Testis (tissue), 3 donors: ENCODE results near the gene COL4A1. TPM values are rescaled to one million over a fixed set of nuclear protein-coding genes. Genes with fewer than 3 reads are reported as not detected.
A peak's percentile ranks its signal among the peaks of the same experiment; 100 is the strongest.

Experiments
- DNase-seq: peaks from one replicate; pipeline ENCODE4 v3.0.0-alpha.2; 2019
- H3K27ac ChIP-seq, 2 donors: fragments of 200-600 bp; sonication (generic); one replicate each; pipeline ENCODE4 v1.5.1; 2019
- H3K27me3 ChIP-seq: fragments of 200-600 bp; sonication (generic); one replicate; pipeline ENCODE4 v1.5.1; 2019
- H3K36me3 ChIP-seq: fragments of 200-600 bp; sonication (generic); one replicate; pipeline ENCODE4 v1.5.1; 2017; ENCODE audit warnings: low read depth; ENCODE audit errors: missing control alignments
- H3K4me1 ChIP-seq: fragments of 200-600 bp; sonication (generic); one replicate; pipeline ENCODE4 v1.5.1; 2019
- H3K4me3 ChIP-seq, 2 donors: fragments of 200-600 bp; sonication (generic); one replicate each; pipeline ENCODE4 v1.5.1; 2017 to 2019
- H3K9me3 ChIP-seq: fragments of 200-600 bp; sonication (generic); one replicate; pipeline ENCODE4 v1.5.1; 2017
- CTCF ChIP-seq, 3 experiments: fragments of 450-650 bp in 2 of 3; fragments of 200-600 bp in 1 of 3; sonication (generic) in 1 of 3; IDR thresholded peaks; one replicate each; pipeline ENCODE4 v1.5.1; 2016 to 2019; ENCODE audit warnings: antibody characterized with exemption in 3 of 3, mild to moderate bottlenecking in 2 of 3, moderate library complexity in 1 of 3
- POLR2A ChIP-seq: fragments of 450-650 bp; IDR thresholded peaks from one replicate; pipeline ENCODE4 v1.6.1; 2017; ENCODE audit warnings: antibody characterized with exemption, mild to moderate bottlenecking, moderate library complexity
- WGBS, 2 donors: methylation state at CpG; one replicate each; pipeline ENCODE4 v1.1.5; 2018; 5-methylcytosine and 5-hydroxymethylcytosine counted together
- intact Hi-C: fragments of 100-400 bp; cut with DNase I; formaldehyde crosslinking; loops from one replicate; pipeline ENCODE4 v1.15.1; 2023; ENCODE audit warnings: low total_unique reads
- polyA plus RNA-seq: library from polyadenylated mRNA; stranded (reverse); fragments of 350-450 nt; fragmentation: Illumina TruSeq; extraction: RNeasy Lipid Tissue Mini Kit (QIAGEN cat#74804); gene quantifications from one replicate; pipeline ENCODE4 v1.2.3, GENCODE V29; 2014; ENCODE audit warnings: low read depth, low replicate concordance; ENCODE audit not compliant: insufficient read depth
- total RNA-seq, 2 donors: library from RNA; depleted of rRNA; stranded (reverse); fragments of >200 nt; gene quantifications; one replicate each; pipeline ENCODE4 v1.2.3, GENCODE V29; 2016

COL4A1 gene
- total and polyA plus RNA-seq, 3 donors from 2014 or later: 35.5 to 43.0 (median 39.0) TPM

- WGBS, 2 donors: 55 to 64% methylated on average over 6 of the region's 6 CpGs
- DNase-seq: peak; percentile 88
- H3K36me3 ChIP-seq: no peaks in the 10 kb centered on the region
- no peak overlapping the region for H3K4me3 ChIP-seq
- no peaks in the 10 kb centered on the region for H3K9me3 ChIP-seq
- TF ChIP-seq POLR2A (no peak), CTCF (IDR thresholded peaks at IDR 0.05) (peak; percentile 49 to 55 (median 52))
- no peaks in the 10 kb centered on the region for H3K27me3 ChIP-seq
- no peak overlapping the region for H3K27ac ChIP-seq
- H3K4me1 ChIP-seq: no peaks in the 10 kb centered on the region
- intact Hi-C loops: no loop called here
Observed at GRCh38 chr13:110108348-110109139, 198.4 kb downstream of the COL4A1 start.

- DNase-seq: no peak
- no peaks in the 10 kb centered on the region for H3K36me3 ChIP-seq
- 93 to 95% methylated on average over 10 to 22 of the region's 22 CpGs for WGBS, 2 donors
- no peak overlapping the region for H3K27ac ChIP-seq
- no peak overlapping the region for H3K4me3 ChIP-seq
- no peaks in the 10 kb centered on the region for H3K9me3 ChIP-seq
- H3K27me3 ChIP-seq: no peaks in the 10 kb centered on the region
- TF ChIP-seq CTCF (IDR thresholded peaks at IDR 0.05) (no peak), POLR2A (no peak)
- no peaks in the 10 kb centered on the region for H3K4me1 ChIP-seq
- intact Hi-C loops: no loop called here
Observed at GRCh38 chr13:110107568-110108347, 199.2 kb downstream of the COL4A1 start.

GRCh38 chr13:110106726-110107125 is 200.2 kb downstream of the COL4A1 start:
- Histone ChIP-seq H3K27ac (no peak overlapping the region), H3K4me1 (no peaks in the 10 kb centered on the region), H3K4me3 (no peak overlapping the region), H3K27me3 (no peaks in the 10 kb centered on the region), H3K36me3 (no peaks in the 10 kb centered on the region), H3K9me3 (no peaks in the 10 kb centered on the region)
- DNase-seq: peak; percentile 64
- intact Hi-C loops: no loop called here
- 65 to 83% methylated on average over 7 of the region's 7 CpGs for WGBS, 2 donors
- no peak for TF ChIP-seq CTCF (IDR thresholded peaks at IDR 0.05)
- TF ChIP-seq POLR2A: no peak

GRCh38 chr13:110105136-110105535 is 201.8 kb downstream of the COL4A1 start:
- no peaks in the 10 kb centered on the region for H3K9me3 ChIP-seq
- intact Hi-C loops: no loop called here
- no peaks in the 10 kb centered on the region for H3K4me1 ChIP-seq
- H3K27me3 ChIP-seq: no peaks in the 10 kb centered on the region
- H3K27ac ChIP-seq: no peak overlapping the region
- DNase-seq: no peak
- TF ChIP-seq POLR2A (no peak), CTCF (IDR thresholded peaks at IDR 0.05) (no peak)
- H3K4me3 ChIP-seq: no peak overlapping the region
- H3K36me3 ChIP-seq: no peaks in the 10 kb centered on the region
- WGBS, 2 donors: 84 to 87% methylated on average over 6 of the region's 6 CpGs
